ENCODE measurements around the gene B3GALT6. TPM values are rescaled to one million over a fixed set of nuclear protein-coding genes. Genes with fewer than 3 reads are reported as not detected.

B3GALT6 gene
- total RNA-seq, 1 experiment from 2014 or later: 27.1 TPM

DNA sequence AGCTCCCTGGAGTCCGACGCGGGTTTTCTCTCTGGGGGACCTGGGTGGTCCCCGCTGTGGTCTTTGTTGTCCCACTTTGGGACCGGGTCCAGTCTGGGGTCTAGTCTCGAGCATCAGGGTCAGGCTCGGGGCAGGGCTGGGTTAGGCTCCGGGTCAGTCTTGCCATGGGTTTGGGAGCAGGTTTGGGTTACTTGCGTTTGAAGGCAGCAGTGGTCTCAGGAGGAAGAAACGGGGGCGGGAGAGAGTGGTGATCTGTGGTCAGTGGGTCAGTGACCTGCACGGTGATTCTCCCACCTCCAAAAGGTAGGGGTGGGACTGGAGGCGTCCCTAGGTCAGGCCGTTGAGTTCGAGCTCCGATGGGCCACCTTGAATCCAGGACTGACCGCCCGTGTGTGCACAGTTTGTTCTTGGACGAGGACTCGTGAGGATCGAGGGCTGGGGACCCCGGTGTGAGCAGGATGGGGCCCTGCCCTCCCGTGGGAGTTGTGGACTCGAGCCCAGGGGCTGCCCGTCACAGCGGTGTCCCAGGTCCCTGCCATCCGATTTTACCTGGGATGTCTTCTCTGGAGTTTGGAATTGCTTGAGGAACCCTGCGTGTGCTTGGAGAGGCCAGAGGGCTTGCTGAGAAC, 2.3 kb downstream of the B3GALT6 start:
- H3K4me3 Mint-ChIP-seq: peak overlapping the region; percentile 51 to 70; a peak in 3 of 5 replicates
- H3K9me3 ChIP-seq (ENCODE audit: control insufficient read depth, low read depth, low read length): no peaks in the 10 kb centered on the region
- no peak overlapping the region for H2BK12ac ChIP-seq (ENCODE audit: insufficient read length, low read depth, low read length)
- no peak overlapping the region for H2AFZ ChIP-seq (ENCODE audit: low read length)
- no peak overlapping the region for H2BK120ac ChIP-seq (ENCODE audit: low read depth, low read length, poor library complexity, severe bottlenecking)
- no peak overlapping the region for H3K23ac ChIP-seq (ENCODE audit: insufficient read length, low read depth, low read length)
- no peak overlapping the region for H2BK20ac ChIP-seq (ENCODE audit: low read depth, low read length, poor library complexity, severe bottlenecking)
- no peak overlapping the region for H2AK5ac ChIP-seq (ENCODE audit: insufficient read length, low read length)
- peaks cover 17 to 24% (median 23%) of the 10 kb centered on the region in 3 experiments for H3K36me3 Mint-ChIP-seq (ENCODE audit: insufficient read depth in 1 of 3, low read depth in 3 of 3)
- no CpG with 5 or more reads among the region's 28 CpGs for WGBS (ENCODE audit: extremely low coverage, insufficient read length, low lambda C conversion rate)
- H3K79me1 ChIP-seq (ENCODE audit: insufficient read depth, low read depth, low read length, poor library complexity, severe bottlenecking): peaks cover 2% of the 10 kb centered on the region
- no peak overlapping the region for H3T11ph ChIP-seq (ENCODE audit: low read length)
- no peak overlapping the region for H2BK5ac ChIP-seq (ENCODE audit: insufficient read length, low read length)
- H3K27me3 ChIP-seq (ENCODE audit: insufficient read depth, low read length): no peaks in the 10 kb centered on the region
- TF ChIP-seq, protein P1, sequence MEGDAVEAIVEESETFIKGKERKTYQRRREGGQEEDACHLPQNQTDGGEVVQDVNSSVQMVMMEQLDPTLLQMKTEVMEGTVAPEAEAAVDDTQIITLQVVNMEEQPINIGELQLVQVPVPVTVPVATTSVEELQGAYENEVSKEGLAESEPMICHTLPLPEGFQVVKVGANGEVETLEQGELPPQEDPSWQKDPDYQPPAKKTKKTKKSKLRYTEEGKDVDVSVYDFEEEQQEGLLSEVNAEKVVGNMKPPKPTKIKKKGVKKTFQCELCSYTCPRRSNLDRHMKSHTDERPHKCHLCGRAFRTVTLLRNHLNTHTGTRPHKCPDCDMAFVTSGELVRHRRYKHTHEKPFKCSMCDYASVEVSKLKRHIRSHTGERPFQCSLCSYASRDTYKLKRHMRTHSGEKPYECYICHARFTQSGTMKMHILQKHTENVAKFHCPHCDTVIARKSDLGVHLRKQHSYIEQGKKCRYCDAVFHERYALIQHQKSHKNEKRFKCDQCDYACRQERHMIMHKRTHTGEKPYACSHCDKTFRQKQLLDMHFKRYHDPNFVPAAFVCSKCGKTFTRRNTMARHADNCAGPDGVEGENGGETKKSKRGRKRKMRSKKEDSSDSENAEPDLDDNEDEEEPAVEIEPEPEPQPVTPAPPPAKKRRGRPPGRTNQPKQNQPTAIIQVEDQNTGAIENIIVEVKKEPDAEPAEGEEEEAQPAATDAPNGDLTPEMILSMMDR (conservative IDR thresholded peaks at IDR 0.05): no peak
- H3K4me1 Mint-ChIP-seq: peaks cover 15 to 29% of the 10 kb centered on the region in 2 experiments
- no peak overlapping the region for H4K91ac ChIP-seq (ENCODE audit: insufficient read length, low read depth, low read length)
- H3K56ac ChIP-seq (ENCODE audit: insufficient read length, low read depth, low read length): no peak overlapping the region
- no peak overlapping the region for H3K27ac ChIP-seq (ENCODE audit: insufficient read length, low read depth, low read length)
- H3K4me2 ChIP-seq (ENCODE audit: insufficient read depth, insufficient read length, low read length): no peak overlapping the region
- no peak overlapping the region for H2BK15ac ChIP-seq (ENCODE audit: low read depth, low read length)
- H3K23me2 ChIP-seq (ENCODE audit: insufficient read length, low read depth, low read length, poor library complexity, severe bottlenecking): peaks cover 6% of the 10 kb centered on the region
- H4K20me1 ChIP-seq (ENCODE audit: control insufficient read depth, insufficient read depth, insufficient read length): no peaks in the 10 kb centered on the region
- no peak overlapping the region for H4K8ac ChIP-seq (replicated peaks; ENCODE audit: insufficient read length, low read depth, low read length)
- H3K9ac ChIP-seq (ENCODE audit: extremely low read depth, insufficient read length, low read length): no peak overlapping the region
- peak overlapping the region in 1 of 3 experiments; percentile 47; a peak in 2 of 7 replicates for H3K27ac Mint-ChIP-seq
- no peaks in the 10 kb centered on the region for H3K27me3 Mint-ChIP-seq (ENCODE audit: low read depth)
- no peak overlapping the region for H4K5ac ChIP-seq (ENCODE audit: insufficient read length, low read depth, low read length)
- H3K79me2 ChIP-seq (ENCODE audit: insufficient read depth, low read length): peaks cover 2% of the 10 kb centered on the region; the same call in 1 of the 2 replicates
- no peaks in the 10 kb centered on the region for H3K4me1 ChIP-seq (ENCODE audit: insufficient read depth, low read length)
- no peak overlapping the region for H3K18ac ChIP-seq (ENCODE audit: insufficient read length, low read depth, low read length)
- no peak overlapping the region for H3K14ac ChIP-seq (ENCODE audit: insufficient read depth, low read length)
- no peak for DNase-seq
- H3K4ac ChIP-seq (ENCODE audit: low read depth, low read length): no peak overlapping the region
- peaks cover 0 to 4% of the 10 kb centered on the region in 2 experiments; a peak in 1 of 5 replicates for H3K9me3 Mint-ChIP-seq

Measured in H9 (cell line).